NCI-H748 (cell line): ENCODE measurements around the gene CATSPER1.
A peak's percentile ranks its signal among the peaks of the same experiment; 100 is the strongest.
"Not testable (repeated sequence)": the region's sequence is repeated elsewhere in the genome, so short reads cannot be mapped to it uniquely, and the experiment has no call there.

Experiments used
- DNase-seq: peaks from one replicate; lab custom pipeline; 2025; ENCODE audit not compliant: unreplicated experiment; lab: John Stamatoyannopoulos, UW

Gene CATSPER1

GRCh38 chr11:66051766-66052663 is 25.7 kb upstream of the CATSPER1 start, which contains the start of gene SF3B2:
TSS of gene SF3B2 (plus strand) at chr11:66052364. CDS start at chr11:66052385, 21 bp downstream.
- peak; percentile 99 for DNase-seq

- DNase-seq = no peak
Observed at GRCh38 chr11:66051371-66051765, 25.1 kb upstream of the CATSPER1 start.

GRCh38 chr11:66050581-66051231 is 24.4 kb upstream of the CATSPER1 start:
- no peak for DNase-seq

GRCh38 chr11:66048547-66049323 is 22.5 kb upstream of the CATSPER1 start, which contains the start of gene GAL3ST3:
TSS of gene GAL3ST3 (minus strand) at chr11:66049161. CDS start at chr11:66045415, 3,746 bp downstream.
- peak; percentile 56 for DNase-seq

GRCh38 chr11:66047541-66048365 is 21.5 kb upstream of the CATSPER1 start:
- no peak for DNase-seq

- DNase-seq = no peak
Observed at GRCh38 chr11:66046901-66047300, 20.6 kb upstream of the CATSPER1 start.

- peak; percentile 85 for DNase-seq
Observed at GRCh38 chr11:66045177-66045639, 18.9 kb upstream of the CATSPER1 start.

- no peak for DNase-seq
Observed at GRCh38 chr11:66044757-66045156, 18.5 kb upstream of the CATSPER1 start.

GRCh38 chr11:66042996-66043906 is 17.0 kb upstream of the CATSPER1 start:
- no peak for DNase-seq

- DNase-seq = no peak
Observed at GRCh38 chr11:66042227-66042995, 16.1 kb upstream of the CATSPER1 start.

- no peak for DNase-seq
Observed at GRCh38 chr11:66039765-66040164, 13.5 kb upstream of the CATSPER1 start.

- no peak for DNase-seq
Observed at GRCh38 chr11:66037327-66037726, 11.0 kb upstream of the CATSPER1 start.

- DNase-seq = no peak
Observed at GRCh38 chr11:66036334-66036710, 10.0 kb upstream of the CATSPER1 start.

- no peak for DNase-seq
Observed at GRCh38 chr11:66035653-66036333, 9.5 kb upstream of the CATSPER1 start.

GRCh38 chr11:66032957-66033735 is 6.9 kb upstream of the CATSPER1 start:
- no peak for DNase-seq

GRCh38 chr11:66023186-66023440 is 3.2 kb downstream of the CATSPER1 start:
- not testable (repeated sequence) for DNase-seq

- peak; percentile 75 for DNase-seq
Observed at GRCh38 chr11:66022401-66023185, 3.7 kb downstream of the CATSPER1 start.
